Measurements from ENCODE around the gene DUOXA1.

DUOXA1 gene

DNA sequence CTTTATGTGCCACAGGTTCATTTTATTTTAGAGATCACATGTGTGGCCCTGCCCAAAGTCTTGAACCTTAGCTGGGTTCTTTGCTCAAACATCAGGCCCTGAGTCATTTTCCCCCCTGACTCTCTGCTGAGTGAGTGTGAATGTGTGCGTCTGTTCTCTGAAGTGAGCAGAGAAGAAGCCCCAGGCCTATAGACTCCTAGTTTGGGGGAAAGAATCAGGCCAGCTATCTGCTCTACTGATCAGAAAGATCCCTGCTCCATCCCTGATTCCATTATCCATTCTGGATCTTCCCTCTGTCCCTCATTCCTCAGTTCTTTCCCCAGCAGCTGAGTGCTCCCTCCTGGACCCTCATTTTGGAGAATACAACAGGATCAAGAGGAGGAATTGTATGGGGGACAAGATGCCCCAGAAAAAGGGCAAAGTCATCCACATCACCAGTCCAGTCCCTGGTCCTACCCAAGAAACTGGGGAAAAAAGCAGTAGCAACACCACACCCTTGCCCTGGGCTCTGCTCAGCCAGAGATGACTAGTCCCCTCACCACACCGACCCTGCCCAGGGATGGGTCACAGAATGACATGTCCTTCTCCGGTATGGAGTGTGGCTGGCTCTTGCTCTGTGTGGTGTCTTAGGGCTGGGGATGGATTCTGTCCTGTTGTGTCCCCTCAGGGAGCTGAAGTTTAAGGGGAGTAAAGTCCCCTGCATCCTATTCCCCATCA lies 3.3 kb upstream of the DUOXA1 start:
- H3K36me3 Mint-ChIP-seq (ENCODE audit: low read depth), result no peaks in the 10 kb centered on the region
- peaks cover 93% of the 10 kb centered on the region for H3K27me3 Mint-ChIP-seq (ENCODE audit: low read depth, poor library complexity)
- H3K4me1 Mint-ChIP-seq, result peaks cover 39% of the 10 kb centered on the region
- no peak overlapping the region for H3K4me3 Mint-ChIP-seq
- TF ChIP-seq, protein P1, sequence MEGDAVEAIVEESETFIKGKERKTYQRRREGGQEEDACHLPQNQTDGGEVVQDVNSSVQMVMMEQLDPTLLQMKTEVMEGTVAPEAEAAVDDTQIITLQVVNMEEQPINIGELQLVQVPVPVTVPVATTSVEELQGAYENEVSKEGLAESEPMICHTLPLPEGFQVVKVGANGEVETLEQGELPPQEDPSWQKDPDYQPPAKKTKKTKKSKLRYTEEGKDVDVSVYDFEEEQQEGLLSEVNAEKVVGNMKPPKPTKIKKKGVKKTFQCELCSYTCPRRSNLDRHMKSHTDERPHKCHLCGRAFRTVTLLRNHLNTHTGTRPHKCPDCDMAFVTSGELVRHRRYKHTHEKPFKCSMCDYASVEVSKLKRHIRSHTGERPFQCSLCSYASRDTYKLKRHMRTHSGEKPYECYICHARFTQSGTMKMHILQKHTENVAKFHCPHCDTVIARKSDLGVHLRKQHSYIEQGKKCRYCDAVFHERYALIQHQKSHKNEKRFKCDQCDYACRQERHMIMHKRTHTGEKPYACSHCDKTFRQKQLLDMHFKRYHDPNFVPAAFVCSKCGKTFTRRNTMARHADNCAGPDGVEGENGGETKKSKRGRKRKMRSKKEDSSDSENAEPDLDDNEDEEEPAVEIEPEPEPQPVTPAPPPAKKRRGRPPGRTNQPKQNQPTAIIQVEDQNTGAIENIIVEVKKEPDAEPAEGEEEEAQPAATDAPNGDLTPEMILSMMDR (IDR thresholded peaks at IDR 0.05), result no peak
- no peaks in the 10 kb centered on the region for H3K9me3 Mint-ChIP-seq
- no peak overlapping the region for H3K27ac Mint-ChIP-seq
- DNase-seq, result no peak

DNA sequence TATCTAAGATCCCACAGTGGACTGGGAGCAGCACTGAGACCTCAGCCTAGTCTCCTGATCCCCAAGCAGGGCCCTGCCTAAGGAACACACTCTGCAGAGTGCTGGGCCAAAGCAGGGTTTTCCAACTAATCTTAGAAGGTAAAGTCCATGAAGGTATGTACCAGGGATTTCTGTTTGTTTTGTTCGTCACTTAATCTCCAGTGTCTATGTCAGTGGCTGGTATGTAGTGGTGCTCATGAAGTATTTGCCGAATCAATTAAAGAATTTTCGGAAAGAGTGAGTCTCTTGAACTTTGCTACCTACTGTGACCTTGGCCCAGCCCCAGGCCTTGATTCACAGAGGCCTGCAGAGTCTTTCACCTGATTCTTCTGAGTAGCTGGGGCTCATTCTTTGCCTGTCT lies 1.8 kb upstream of the DUOXA1 start:
- H3K27me3 Mint-ChIP-seq (ENCODE audit: low read depth, poor library complexity), result peaks cover 93% of the 10 kb centered on the region
- DNase-seq, result no peak
- H3K9me3 Mint-ChIP-seq, result no peaks in the 10 kb centered on the region
- peaks cover 38% of the 10 kb centered on the region for H3K4me1 Mint-ChIP-seq
- TF ChIP-seq, protein P1 (IDR thresholded peaks at IDR 0.05), result no peak
- no peaks in the 10 kb centered on the region for H3K36me3 Mint-ChIP-seq (ENCODE audit: low read depth)
- no peak overlapping the region for H3K27ac Mint-ChIP-seq
- H3K4me3 Mint-ChIP-seq, result no peak overlapping the region

DNA sequence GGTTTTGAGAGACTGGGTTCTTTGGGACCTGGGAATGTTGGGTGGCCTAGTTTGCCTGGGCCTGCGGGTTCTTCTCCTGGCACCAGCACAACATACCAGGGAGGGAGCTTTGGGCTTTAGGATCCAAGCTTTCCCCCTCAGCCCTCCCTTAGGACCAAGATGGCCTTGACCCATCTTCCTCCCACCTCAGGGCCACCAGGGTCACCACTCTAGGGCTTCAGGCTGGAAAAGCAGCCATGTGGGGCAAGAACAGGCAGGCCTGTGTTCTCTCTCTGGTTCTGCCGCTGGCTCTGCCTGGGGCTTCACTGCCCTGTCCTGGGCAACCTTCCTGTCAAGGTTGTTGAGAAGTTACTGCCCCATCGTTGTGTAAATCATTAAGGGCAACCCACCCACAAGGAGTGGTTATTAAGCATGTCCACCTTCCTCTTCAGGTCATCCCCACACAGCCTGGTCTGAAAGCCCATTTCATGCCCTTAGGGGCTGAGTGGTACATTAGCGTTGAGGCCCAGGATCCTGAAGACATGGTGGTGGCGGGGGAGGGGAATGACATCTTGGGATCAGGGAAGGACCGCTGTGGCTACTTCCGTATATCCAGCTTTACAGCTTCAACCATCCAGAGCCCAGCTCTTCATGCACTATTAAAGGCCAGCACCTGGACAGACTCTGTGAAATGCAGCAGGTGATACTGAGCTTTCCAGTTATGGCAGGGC lies 767 bp upstream of the DUOXA1 start:
- Mint-ChIP-seq H3K36me3 (ENCODE audit: low read depth) (no peaks in the 10 kb centered on the region), H3K4me1 (peaks cover 34% of the 10 kb centered on the region), H3K27me3 (ENCODE audit: low read depth, poor library complexity) (peaks cover 97% of the 10 kb centered on the region), H3K9me3 (no peaks in the 10 kb centered on the region), H3K27ac (no peak overlapping the region), H3K4me3 (peak overlapping the region; percentile 59)
- DNase-seq, result no peak
- TF ChIP-seq, protein P1 (IDR thresholded peaks at IDR 0.05), result no peak

DNA sequence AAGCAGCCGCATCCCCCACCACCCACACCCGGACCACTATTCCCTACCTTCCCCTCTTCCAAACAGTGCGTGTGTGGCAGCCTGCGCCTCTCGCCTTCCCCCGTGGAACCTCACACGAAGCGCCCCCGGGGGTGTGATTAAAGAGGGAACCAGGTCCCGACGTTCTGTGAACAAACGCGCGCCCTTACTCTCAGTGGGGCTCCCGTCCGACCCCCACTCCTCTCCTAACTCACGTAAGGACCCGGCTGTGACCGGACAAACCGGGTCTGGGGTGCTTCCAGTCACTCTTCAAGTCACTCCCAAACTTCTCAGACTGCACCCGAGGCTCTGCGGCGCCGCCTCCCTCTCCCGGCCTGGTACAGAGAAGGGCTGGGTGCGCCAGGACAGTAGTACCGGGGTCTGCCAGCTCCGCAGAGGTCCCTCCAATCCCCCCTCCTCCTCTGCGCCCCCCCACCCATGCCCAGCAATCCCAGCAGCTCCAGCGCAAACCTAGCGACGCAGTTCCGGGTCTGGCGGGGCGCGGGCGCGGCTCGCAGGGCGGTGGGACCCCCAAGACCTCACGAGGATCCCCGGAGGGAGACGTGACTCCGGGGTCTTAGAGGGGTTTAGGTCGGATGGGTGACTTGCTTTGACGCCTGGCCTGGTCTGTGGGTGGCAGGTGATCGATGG lies 574 bp downstream of the DUOXA1 start:
- H3K27ac Mint-ChIP-seq, result no peak overlapping the region
- no peaks in the 10 kb centered on the region for H3K36me3 Mint-ChIP-seq (ENCODE audit: low read depth)
- TF ChIP-seq, protein P1 (IDR thresholded peaks at IDR 0.05), result no peak
- H3K4me1 Mint-ChIP-seq, result peaks cover 26% of the 10 kb centered on the region
- H3K4me3 Mint-ChIP-seq, result peak overlapping the region; percentile 70
- no peak for DNase-seq
- H3K27me3 Mint-ChIP-seq (ENCODE audit: low read depth, poor library complexity), result peaks cover 100% of the 10 kb centered on the region
- H3K9me3 Mint-ChIP-seq, result no peaks in the 10 kb centered on the region

DNA sequence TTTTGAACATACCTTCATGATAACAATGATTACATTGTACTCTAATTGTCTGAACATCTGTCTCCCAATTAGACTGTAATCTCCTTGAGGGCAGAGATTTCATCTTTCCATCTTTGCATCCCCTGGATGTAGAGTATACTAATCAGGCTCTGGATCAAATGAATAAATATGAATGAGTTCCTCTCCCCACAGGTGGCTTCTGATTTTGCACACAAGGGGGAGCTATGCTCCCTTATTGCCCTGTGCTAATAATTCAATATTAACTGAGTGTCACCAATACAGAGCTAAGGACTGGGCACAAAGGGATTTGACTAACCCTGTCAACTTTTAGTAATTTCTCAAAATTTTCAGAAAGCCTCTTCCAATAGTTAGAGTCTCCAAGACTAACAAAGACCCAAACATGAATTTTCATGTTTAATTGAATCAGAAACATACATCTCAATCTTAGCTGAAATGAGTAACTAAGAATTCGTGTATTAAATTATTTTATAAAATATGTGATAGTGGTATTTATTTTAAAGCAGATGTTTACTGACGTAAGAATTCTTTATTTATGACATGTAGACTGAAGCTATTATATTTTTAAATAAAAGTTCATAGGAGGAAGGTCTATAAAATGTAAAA lies 3.0 kb downstream of the DUOXA1 start:
- TF ChIP-seq, protein P1 (IDR thresholded peaks at IDR 0.05), result peak; percentile 44
- no peak overlapping the region for H3K27ac Mint-ChIP-seq
- H3K4me1 Mint-ChIP-seq, result peaks cover 21% of the 10 kb centered on the region

More for the DNA sequence above, 3.0 kb downstream of the DUOXA1 start:
- H3K27me3 Mint-ChIP-seq (ENCODE audit: low read depth, poor library complexity), result peaks cover 100% of the 10 kb centered on the region
- H3K36me3 Mint-ChIP-seq (ENCODE audit: low read depth), result no peaks in the 10 kb centered on the region
- H3K9me3 Mint-ChIP-seq, result no peaks in the 10 kb centered on the region
- DNase-seq, result no peak
- H3K4me3 Mint-ChIP-seq, result no peak overlapping the region
